HepG2 (cell line): Measurements from ENCODE around the gene TMEM74B. TPM values are rescaled to one million over a fixed set of nuclear protein-coding genes. Genes with fewer than 3 reads are reported as not detected.

Source experiments
- CBX5 ChIP-seq: sonication (generic); formaldehyde crosslinking; IDR thresholded peaks from 2 replicates; pipeline ENCODE4 v1.4.0; 2020; ENCODE audit warnings: missing genetic modification reagents, borderline replicate concordance
- CCAR2 ChIP-seq: fragments of 200-400 bp; formaldehyde crosslinking; optimal IDR thresholded peaks from 2 replicates; pipeline ENCODE3; 2018; ENCODE audit warnings: low read depth, mild to moderate bottlenecking, low read length, moderate library complexity
- HMG20B ChIP-seq: conservative IDR thresholded peaks from 2 replicates; pipeline ENCODE4 v1.6.1; 2016; ENCODE audit warnings: missing genetic modification reagents, missing compliant biosample characterization
- NFRKB ChIP-seq: fragments of 450-650 bp; IDR thresholded peaks from 2 replicates; pipeline ENCODE4 v1.6.1; 2017
- PCBP2 ChIP-seq: fragments of 200-400 bp; formaldehyde crosslinking; optimal IDR thresholded peaks from 2 replicates; pipeline ENCODE3; 2018; ENCODE audit warnings: low read length, low read depth; ENCODE audit not compliant: poor library complexity, severe bottlenecking
- SIX1 ChIP-seq: sonication (generic); formaldehyde crosslinking; IDR thresholded peaks from 2 replicates; pipeline ENCODE4 v1.4.0; 2020; ENCODE audit warnings: missing genetic modification reagents, borderline replicate concordance
- TCF7L2 ChIP-seq: IDR thresholded peaks from 2 replicates; pipeline ENCODE4 v1.6.1; 2011; ENCODE audit warnings: mild to moderate bottlenecking, low read depth, low read length, moderate library complexity
- UBTF ChIP-seq: sonication (generic); formaldehyde crosslinking; IDR thresholded peaks from 2 replicates; pipeline ENCODE4 v1.4.0; 2020; ENCODE audit warnings: mild to moderate bottlenecking, missing genetic modification reagents
- ZHX2 ChIP-seq, 2 experiments: sonication (generic) in 1 of 2; formaldehyde crosslinking in 1 of 2; IDR thresholded peaks; 2 replicates each; pipeline versions ENCODE4 v1.6.1 to v1.9.0; 2014 to 2022; ENCODE audit warnings: antibody characterized with exemption in 1 of 2, borderline replicate concordance in 1 of 2, inconsistent platforms in 1 of 2, low read depth in 1 of 2, missing genetic modification reagents in 1 of 2
- ZMYM4 ChIP-seq: sonication (generic); formaldehyde crosslinking; IDR thresholded peaks from 2 replicates; pipeline ENCODE4 v1.8.1; 2023; ENCODE audit warnings: mild to moderate bottlenecking, missing genetic modification reagents
- ZNF12 ChIP-seq: sonication (generic); formaldehyde crosslinking; IDR thresholded peaks from 2 replicates; pipeline ENCODE4 v1.5.0; 2020; ENCODE audit warnings: missing genetic modification reagents
- ZNF17 ChIP-seq: sonication (generic); formaldehyde crosslinking; IDR thresholded peaks from 2 replicates; pipeline ENCODE4 v1.5.0; 2020; ENCODE audit warnings: mild to moderate bottlenecking, missing genetic modification reagents
- ZNF570 ChIP-seq: sonication (generic); formaldehyde crosslinking; IDR thresholded peaks from 2 replicates; pipeline ENCODE4 v1.4.0; 2020; ENCODE audit warnings: mild to moderate bottlenecking, missing genetic modification reagents, borderline replicate concordance
- ZNF605 ChIP-seq: sonication (generic); formaldehyde crosslinking; IDR thresholded peaks from 2 replicates; pipeline ENCODE4 v1.8.0; 2022; ENCODE audit warnings: mild to moderate bottlenecking, missing genetic modification reagents
- ZNF614 ChIP-seq: IDR thresholded peaks from 2 replicates; pipeline ENCODE4 v1.6.1; 2018; ENCODE audit warnings: missing biosample characterization, missing genetic modification reagents, inconsistent platforms, borderline replicate concordance
- ZNF766 ChIP-seq: sonication (generic); formaldehyde crosslinking; IDR thresholded peaks from 2 replicates; pipeline ENCODE4 v1.5.0; 2020; ENCODE audit warnings: missing genetic modification reagents, borderline replicate concordance
- ZNF784 ChIP-seq: sonication (generic); formaldehyde crosslinking; IDR thresholded peaks from 2 replicates; pipeline ENCODE4 v1.5.1; 2020; ENCODE audit warnings: missing genetic modification reagents, mild to moderate bottlenecking, borderline replicate concordance
- ZNF841 ChIP-seq: sonication (generic); formaldehyde crosslinking; IDR thresholded peaks from 2 replicates; pipeline ENCODE4 v1.8.1; 2023; ENCODE audit warnings: missing genetic modification reagents, borderline replicate concordance
- polyA plus RNA-seq, 8 experiments: library from polyadenylated mRNA; depleted of rRNA in 3 of 8; stranded (reverse) in 7 of 8; unstranded in 1 of 8; fragments of >200 nt; fragmentation: Illumina TruSeq in 4 of 8; extraction: Trizol in 4 of 8; gene quantifications; 2 replicates each; pipeline versions ENCODE4 v1.2.1 to v1.2.3, GENCODE V29; 2011 to 2016; ENCODE audit warnings: low read depth in 4 of 8, missing spikeins in 1 of 8, mixed read lengths in 1 of 8; ENCODE audit not compliant: insufficient read depth in 1 of 8
- total RNA-seq, 5 experiments: library from RNA; depleted of rRNA; stranded (reverse); fragments of >200 nt; fragmentation: Illumina TruSeq; extraction: Trizol; gene quantifications; 2 replicates each; pipeline ENCODE4 v1.2.3, GENCODE V29; 2016; ENCODE audit warnings: low read depth in 1 of 5
- TF ChIP-seq, protein P1 (sequence below): sonication (generic); formaldehyde crosslinking; IDR thresholded peaks from 2 replicates; pipeline ENCODE4 v1.4.0; 2020; ENCODE audit warnings: missing genetic modification reagents; ENCODE audit errors: not compliant biosample characterization

The TMEM74B gene
- total and polyA plus RNA-seq, 2 of the 13 experiments (the other 11 are each of a cell fraction or from before 2014, with no cell fraction given), result 4.7 to 18.4 TPM

DNA sequence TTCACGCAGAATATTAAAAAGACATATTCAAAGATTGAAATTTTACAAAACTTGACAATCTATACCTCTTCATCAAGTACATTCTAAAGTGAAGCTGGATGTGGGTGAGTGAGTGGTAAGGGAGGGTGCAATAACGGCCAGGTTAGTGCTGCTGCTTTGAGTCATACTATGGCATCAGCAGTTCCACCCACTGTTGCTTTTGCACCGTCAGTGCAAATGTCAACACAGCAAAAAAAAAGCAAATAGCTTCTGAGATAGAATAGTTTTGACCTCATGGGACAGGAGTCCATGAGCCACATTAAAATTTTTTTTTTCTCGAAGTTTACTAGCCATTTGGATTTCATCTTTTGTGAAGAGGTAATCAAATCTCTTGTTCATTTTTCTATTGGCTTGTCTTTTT is 34.6 kb downstream of the TMEM74B start (continued):
- TF ChIP-seq ZNF784 (no peak), SIX1 (CRISPR knock-in tag) (no peak), TCF7L2 (no peak), ZHX2 (IDR thresholded peaks at IDR 0.05; ENCODE audit: low read depth) (0 out of 2 replicates have a peak, but pooled peaks have one; percentile 38), ZHX2 (CRISPR knock-in tag; IDR thresholded peaks at IDR 0.05; ENCODE audit: borderline replicate concordance) (no peak), ZNF841 (CRISPR knock-in tag) (no peak), ZNF614 (CRISPR knock-in tag) (no peak), NFRKB (no peak), ZMYM4 (CRISPR knock-in tag) (peak; percentile 41; the same call in 1 of the 2 replicates), CBX5 (CRISPR knock-in tag) (no peak), ZNF12 (CRISPR knock-in tag) (peak; percentile 30; the same call in 1 of the 2 replicates), CCAR2 (no peak), PCBP2 (no peak), HMG20B (CRISPR knock-in tag) (no peak), ZNF17 (CRISPR knock-in tag) (no peak), ZNF766 (CRISPR knock-in tag) (no peak), UBTF (CRISPR knock-in tag) (no peak), ZNF570 (no peak), ZNF605 (CRISPR knock-in tag) (no peak)
- TF ChIP-seq, protein P1, sequence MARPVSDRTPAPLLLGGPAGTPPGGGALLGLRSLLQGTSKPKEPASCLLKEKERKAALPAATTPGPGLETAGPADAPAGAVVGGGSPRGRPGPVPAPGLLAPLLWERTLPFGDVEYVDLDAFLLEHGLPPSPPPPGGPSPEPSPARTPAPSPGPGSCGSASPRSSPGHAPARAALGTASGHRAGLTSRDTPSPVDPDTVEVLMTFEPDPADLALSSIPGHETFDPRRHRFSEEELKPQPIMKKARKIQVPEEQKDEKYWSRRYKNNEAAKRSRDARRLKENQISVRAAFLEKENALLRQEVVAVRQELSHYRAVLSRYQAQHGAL (CRISPR knock-in tag), result no peak
- TF ChIP-seq, all 625 proteins: peak for 38
